H1 (cell line): Measurements from ENCODE around the gene CENPO. TPM values are rescaled to one million over a fixed set of nuclear protein-coding genes. Genes with fewer than 3 reads are reported as not detected.

Experiments
- ATF3 ChIP-seq: IDR thresholded peaks from 2 replicates; pipeline ENCODE4 v1.6.1; 2011; ENCODE audit warnings: low read depth, mild to moderate bottlenecking, low read length; ENCODE audit not compliant: insufficient read depth
- CHD7 ChIP-seq: fragments of 300-600 bp; sonication (generic); IDR thresholded peaks from 2 replicates; pipeline ENCODE4 v1.7.1; 2012; ENCODE audit warnings: low read length, moderate library complexity, mild to moderate bottlenecking, inconsistent platforms; ENCODE audit not compliant: insufficient replicate concordance
- HDAC6 ChIP-seq: IDR thresholded peaks from one replicate; pipeline ENCODE4 v1.7.1; 2012; ENCODE audit warnings: low read depth, mild to moderate bottlenecking, inconsistent platforms, low read length, moderate library complexity
- KDM1A ChIP-seq: fragments of 200-600, 300-600 bp; sonication (generic); IDR thresholded peaks from 2 replicates; pipeline ENCODE4 v1.7.1; 2016; ENCODE audit warnings: mild to moderate bottlenecking, low read length, borderline replicate concordance
- NANOG ChIP-seq: IDR thresholded peaks from 2 replicates; pipeline ENCODE4 v1.6.1; 2011; ENCODE audit warnings: low read length, low read depth, mild to moderate bottlenecking, inconsistent platforms; ENCODE audit not compliant: insufficient read depth, poor library complexity, severe bottlenecking
- RAD21 ChIP-seq, 2 experiments: IDR thresholded peaks in 1 of 2; conservative IDR thresholded peaks in 1 of 2; 2 replicates each; pipeline ENCODE4 v1.6.1; 2011; ENCODE audit warnings: low read depth in 2 of 2, low read length in 2 of 2, improper control_type of control experiment in 1 of 2, inconsistent platforms in 1 of 2, mild to moderate bottlenecking in 1 of 2, moderate library complexity in 1 of 2
- RNF2 ChIP-seq: fragments of 200-900, 300-1000 bp; sonication (generic); IDR thresholded peaks from 2 replicates; pipeline ENCODE4 v1.7.1; 2016; ENCODE audit warnings: borderline replicate concordance, low read depth, mild to moderate bottlenecking, antibody characterized with exemption, low read length; ENCODE audit not compliant: poor library complexity, severe bottlenecking; ENCODE audit errors: missing control alignments
- RXRA ChIP-seq: IDR thresholded peaks from 2 replicates; pipeline ENCODE4 v1.6.1; 2011; ENCODE audit warnings: low read depth, mild to moderate bottlenecking, low read length, moderate library complexity; ENCODE audit not compliant: insufficient read depth
- SIN3A ChIP-seq, 2 experiments: IDR thresholded peaks in 1 of 2; conservative IDR thresholded peaks in 1 of 2; 2 replicates each; pipeline ENCODE4 v1.6.1; 2011 to 2012; ENCODE audit warnings: low read length in 2 of 2, improper control_type of control experiment in 1 of 2, low read depth in 1 of 2, mild to moderate bottlenecking in 1 of 2
- polyA plus RNA-seq, 7 experiments: library from polyadenylated mRNA; depleted of rRNA in 3 of 7; stranded (reverse) in 5 of 7; unstranded in 2 of 7; fragments of >200 nt in 5 of 7; fragments of 200-250 nt in 2 of 7; gene quantifications; 1 replicate in 5 of 7; 2 replicates in 1 of 7; 4 replicates in 1 of 7; pipeline versions ENCODE4 v1.2.1 to v1.2.3, GENCODE V29; 2011 to 2013; ENCODE audit warnings: missing spikeins in 2 of 7, mixed read lengths in 2 of 7
- total RNA-seq: library from RNA; stranded (reverse); fragmentation: NEBNext Ultra II Directional; extraction: Animal tissue kit (Norgen Biotek cat#: 25700); gene quantifications from 2 replicates; pipeline ENCODE4 v1.2.1, GENCODE V29; 2021

Gene CENPO
- total and polyA plus RNA-seq, 2 of the 8 experiments (the other 6 are each of a cell fraction or from before 2014, with no cell fraction given) = 34.4 to 46.3 TPM

- TF ChIP-seq CHD7 (no peak), NANOG (no peak), SIN3A (conservative IDR thresholded peaks at IDR 0.05 in 1 of 2, IDR thresholded peaks at IDR 0.05 in 1 of 2; ENCODE audit: low read depth in 1 of 2, low read length in 2 of 2) (no peak), KDM1A (no peak), RXRA (no peak), RAD21 (IDR thresholded peaks at IDR 0.05 in 1 of 2, conservative IDR thresholded peaks at IDR 0.05 in 1 of 2; ENCODE audit: low read depth in 2 of 2, low read length in 2 of 2) (no peak), HDAC6 (no peak), ATF3 (no peak), RNF2 (no peak)
These were observed 23.7 kb downstream of the CENPO start (continued) for GRCh38 chr2:24816884-24817283.
